HCT116 (cell line): Measurements from ENCODE around the gene EFCAB8. TPM values are rescaled to one million over a fixed set of nuclear protein-coding genes. Genes with fewer than 3 reads are reported as not detected.

Experiments used
- ATAC-seq: fragments of 200-7000 bp; cut with Tn5 transposase; 2 replicates; pipeline ENCODE4 v1.9.1; 2020; ENCODE audit warnings: mild to moderate bottlenecking, moderate library complexity
- BruUV-seq: library from RNA; stranded (reverse); fragments of 400-500 nt; replicated peaks from 2 replicates; lab custom pipeline; 2021; lab: Mats Ljungman, UMichigan
- CTCF ChIA-PET: fragments of 300-600 bp; sonication (Branson Sonifier 250); formaldehyde crosslinking; loops from one replicate; lab custom pipeline; 2021; ENCODE audit warnings: antibody characterized with exemption; lab: Charles Lee
- POLR2A ChIA-PET: fragments of 300-600, 350-600 bp; sonication (Branson Sonifier 250); formaldehyde crosslinking; loops from one replicate; lab custom pipeline; 2021; ENCODE audit warnings: antibody characterized with exemption; lab: Charles Lee
- RAD21 ChIA-PET, 2 experiments: fragments of 300-600 bp; sonication (Branson Sonifier 250); formaldehyde crosslinking; loops; one replicate each; lab custom pipeline; 2023; ENCODE audit warnings: low total read pairs in 2 of 2; ENCODE audit not compliant: uncharacterized antibody in 2 of 2, unreplicated experiment in 2 of 2, low non-redundant PET in 1 of 2; lab: Charles Lee
- DNase-seq: peaks from one replicate; pipeline ENCODE4 v3.0.0-alpha.2; 2010; ENCODE audit warnings: low read depth, low spot score
- H2AFZ ChIP-seq: fragments of 200-600 bp; shearing (Covaris generic), sonication (generic); 2 replicates; pipeline ENCODE4 v1.6.1; 2017; ENCODE audit warnings: low read depth, mixed run types, mixed read lengths, antibody characterized with exemption, low read length; ENCODE audit not compliant: poor library complexity, severe bottlenecking
- H3K27ac ChIP-seq: 2 replicates; pipeline ENCODE4 v1.5.1; 2012; ENCODE audit warnings: low read depth, low read length
- H3K27me3 ChIP-seq: fragments of 200-600 bp; sonication (generic); 2 replicates; pipeline ENCODE4 v1.6.1; 2016; ENCODE audit warnings: mixed run types, low read length, mixed read lengths; ENCODE audit not compliant: insufficient read depth
- H3K36me3 ChIP-seq, 2 experiments: fragments of 200-500 bp in 1 of 2; fragments of 200-600 bp in 1 of 2; sonication (Bioruptor generic) in 1 of 2; sonication (generic) in 1 of 2; 2 replicates each; pipeline versions ENCODE4 v1.5.1 to v1.6.1; 2014 to 2016; ENCODE audit warnings: low read length in 2 of 2, inconsistent platforms in 1 of 2, mixed read lengths in 1 of 2, mixed run types in 1 of 2; ENCODE audit not compliant: insufficient read depth in 2 of 2, control insufficient read depth in 1 of 2
- H3K4me1 ChIP-seq, 2 experiments: fragments of 200-600 bp in 1 of 2; sonication (generic) in 1 of 2; 2 replicates each; pipeline versions ENCODE4 v1.5.1 to v1.6.1; 2012 to 2017; ENCODE audit warnings: low read length in 2 of 2, inconsistent platforms in 1 of 2, mild to moderate bottlenecking in 1 of 2, mixed read lengths in 1 of 2, mixed run types in 1 of 2, moderate library complexity in 1 of 2; ENCODE audit not compliant: insufficient read depth in 2 of 2, control insufficient read depth in 1 of 2
- H3K4me2 ChIP-seq: fragments of 200-600 bp; sonication (generic); 2 replicates; pipeline ENCODE4 v1.6.1; 2017; ENCODE audit warnings: mixed run types, low read length, mixed read lengths
- H3K4me3 ChIP-seq, 2 experiments: fragments of 200-600 bp in 1 of 2; sonication (generic) in 1 of 2; replicated peaks in 1 of 2; 2 replicates each; pipeline ENCODE4 v1.5.1; 2011 to 2016; ENCODE audit warnings: low read length in 2 of 2, control low read depth in 1 of 2, low read depth in 1 of 2, mild to moderate bottlenecking in 1 of 2, mixed read lengths in 1 of 2, mixed run types in 1 of 2
- H3K79me2 ChIP-seq: fragments of 200-600 bp; sonication (generic); 2 replicates; pipeline ENCODE4 v1.6.1; 2017; ENCODE audit warnings: mild to moderate bottlenecking, mixed run types, low read length, moderate library complexity, mixed read lengths; ENCODE audit not compliant: insufficient read depth
- H3K9ac ChIP-seq: fragments of 200-600 bp; sonication (generic); 2 replicates; pipeline ENCODE4 v1.6.1; 2016; ENCODE audit warnings: low read length, mixed read lengths
- H3K9me2 ChIP-seq: fragments of 200-600 bp; sonication (generic), shearing (Covaris generic); 2 replicates; pipeline ENCODE4 v1.6.1; 2017; ENCODE audit warnings: mixed run types, mild to moderate bottlenecking, moderate library complexity; ENCODE audit not compliant: insufficient read depth
- H3K9me3 ChIP-seq, 2 experiments: fragments of 200-500 bp in 1 of 2; fragments of 200-600 bp in 1 of 2; sonication (Bioruptor generic) in 1 of 2; sonication (generic) in 1 of 2; 2 replicates each; pipeline ENCODE4 v1.6.1; 2014 to 2017; ENCODE audit warnings: low read length in 2 of 2, mixed read lengths in 2 of 2, inconsistent platforms in 1 of 2, low read depth in 1 of 2, mild to moderate bottlenecking in 1 of 2, mixed run types in 1 of 2, moderate library complexity in 1 of 2; ENCODE audit not compliant: control insufficient read depth in 1 of 2, insufficient read depth in 1 of 2
- H4K20me1 ChIP-seq: fragments of 200-600 bp; sonication (generic), shearing (Covaris generic); 2 replicates; pipeline ENCODE4 v1.6.1; 2017; ENCODE audit warnings: mixed run types, mild to moderate bottlenecking, moderate library complexity; ENCODE audit not compliant: insufficient read depth
- EGR1 ChIP-seq: IDR thresholded peaks from 2 replicates; pipeline ENCODE4 v1.6.1; 2012; ENCODE audit warnings: low read depth
- EZH2phosphoT487 ChIP-seq: fragments of 200-600 bp; IDR thresholded peaks from 2 replicates; pipeline ENCODE4 v1.6.1; 2018; ENCODE audit warnings: antibody characterized with exemption, borderline replicate concordance
- JUND ChIP-seq: IDR thresholded peaks from 2 replicates; pipeline ENCODE4 v1.6.1; 2012
- SP1 ChIP-seq: IDR thresholded peaks from 2 replicates; pipeline ENCODE4 v1.6.1; 2012; ENCODE audit warnings: low read depth
- intact Hi-C: fragments of 100-400 bp; cut with micrococcal nuclease; formaldehyde crosslinking; loops from 2 replicates; pipeline ENCODE4 v1.10.0; 2022
- total RNA-seq: library from RNA; stranded (reverse); gene quantifications from one replicate; pipeline ENCODE4 v1.2.1, GENCODE V29; 2021; ENCODE audit not compliant: unreplicated experiment
- TF ChIP-seq, protein P1 (sequence below): IDR thresholded peaks from 2 replicates; pipeline ENCODE4 v1.6.1; 2012
- TF ChIP-seq, protein P2 (sequence below): IDR thresholded peaks from 2 replicates; pipeline ENCODE4 v1.6.1; 2012; ENCODE audit warnings: low read depth
- TF ChIP-seq, protein P3 (sequence below): IDR thresholded peaks from 2 replicates; pipeline ENCODE4 v1.6.1; 2012
- TF ChIP-seq, protein P4 (sequence below): IDR thresholded peaks from 2 replicates; pipeline ENCODE4 v1.6.1; 2011; ENCODE audit warnings: mild to moderate bottlenecking, low read length, moderate library complexity; ENCODE audit not compliant: insufficient replicate concordance; ENCODE audit errors: extremely low read depth

EFCAB8 gene
- total RNA-seq, 1 experiment from 2014 or later, result 0.42 TPM

DNA sequence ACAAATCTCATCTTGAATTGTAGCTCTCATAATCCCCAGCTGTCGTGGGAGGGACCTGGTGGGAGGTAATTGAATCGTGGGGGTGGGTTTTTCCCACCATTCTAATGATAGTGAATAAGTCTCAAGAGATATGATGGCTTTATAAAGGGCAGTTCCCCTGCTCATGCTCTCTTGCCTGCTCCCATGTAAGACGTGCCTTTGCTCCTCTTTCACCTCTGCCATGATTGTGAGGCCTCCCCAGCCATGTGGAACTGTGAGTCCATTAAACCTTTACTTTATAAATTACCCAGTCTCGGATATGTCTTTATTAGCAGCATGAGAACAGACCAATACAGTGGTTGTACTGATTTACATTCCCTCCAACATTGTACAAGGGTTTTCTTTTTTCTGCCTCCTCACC lies 75.9 kb downstream of the EFCAB8 start (continued):
- TF ChIP-seq, protein P1, sequence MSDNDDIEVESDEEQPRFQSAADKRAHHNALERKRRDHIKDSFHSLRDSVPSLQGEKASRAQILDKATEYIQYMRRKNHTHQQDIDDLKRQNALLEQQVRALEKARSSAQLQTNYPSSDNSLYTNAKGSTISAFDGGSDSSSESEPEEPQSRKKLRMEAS, result no peak
- TF ChIP-seq EGR1, result no peak

DNA sequence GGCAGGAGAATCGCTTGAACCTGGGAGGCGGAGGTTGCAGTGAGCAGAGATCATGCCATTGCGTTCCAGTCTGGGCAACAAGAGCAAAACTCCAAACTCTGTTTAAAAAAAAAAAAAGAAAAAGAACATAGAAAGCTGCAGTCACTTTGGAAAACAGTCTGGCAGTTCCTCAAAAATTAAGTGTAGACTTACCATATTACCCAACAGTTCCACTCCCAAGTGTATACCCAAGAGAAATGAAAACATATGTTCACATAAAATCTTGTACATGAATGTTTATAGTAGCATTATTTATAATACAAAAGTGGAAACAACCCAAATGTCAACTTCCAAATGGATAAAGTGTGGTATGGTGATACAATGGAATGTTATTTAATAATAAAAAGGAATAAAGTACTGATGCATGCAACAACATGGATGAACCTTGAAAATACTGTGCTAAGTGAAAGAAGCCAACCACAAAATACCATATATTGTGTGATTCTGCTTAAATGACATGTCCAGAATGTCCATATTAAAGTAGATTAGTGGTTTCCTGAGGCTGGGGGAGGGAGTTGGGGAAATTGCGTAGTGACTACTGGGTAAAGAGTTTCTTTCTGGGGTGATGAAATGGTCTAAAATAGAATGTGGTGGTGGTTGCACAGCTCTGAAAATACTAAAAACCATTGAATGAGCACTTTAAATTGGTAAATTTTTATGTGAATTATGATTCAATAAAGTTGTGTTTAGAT lies 82.6 kb downstream of the EFCAB8 start:
- ChIA-PET CTCF (no interaction called here), POLR2A (no interaction called here), RAD21 (no interaction called here)
- DNase-seq (no peak), ATAC-seq (no peak)
- Histone ChIP-seq H4K20me1 (no peaks in the 10 kb centered on the region), H3K4me2 (no peak overlapping the region), H3K27ac (no peak overlapping the region), H3K36me3 (no peaks in the 10 kb centered on the region), H3K9me3 (no peaks in the 10 kb centered on the region), H3K4me3 (no peak overlapping the region), H3K27me3 (no peaks in the 10 kb centered on the region), H3K9me2 (no peaks in the 10 kb centered on the region), H3K79me2 (no peaks in the 10 kb centered on the region), H2AFZ (no peak overlapping the region), H3K4me1 (no peaks in the 10 kb centered on the region), H3K9ac (no peak overlapping the region)
- TF ChIP-seq, protein P2, sequence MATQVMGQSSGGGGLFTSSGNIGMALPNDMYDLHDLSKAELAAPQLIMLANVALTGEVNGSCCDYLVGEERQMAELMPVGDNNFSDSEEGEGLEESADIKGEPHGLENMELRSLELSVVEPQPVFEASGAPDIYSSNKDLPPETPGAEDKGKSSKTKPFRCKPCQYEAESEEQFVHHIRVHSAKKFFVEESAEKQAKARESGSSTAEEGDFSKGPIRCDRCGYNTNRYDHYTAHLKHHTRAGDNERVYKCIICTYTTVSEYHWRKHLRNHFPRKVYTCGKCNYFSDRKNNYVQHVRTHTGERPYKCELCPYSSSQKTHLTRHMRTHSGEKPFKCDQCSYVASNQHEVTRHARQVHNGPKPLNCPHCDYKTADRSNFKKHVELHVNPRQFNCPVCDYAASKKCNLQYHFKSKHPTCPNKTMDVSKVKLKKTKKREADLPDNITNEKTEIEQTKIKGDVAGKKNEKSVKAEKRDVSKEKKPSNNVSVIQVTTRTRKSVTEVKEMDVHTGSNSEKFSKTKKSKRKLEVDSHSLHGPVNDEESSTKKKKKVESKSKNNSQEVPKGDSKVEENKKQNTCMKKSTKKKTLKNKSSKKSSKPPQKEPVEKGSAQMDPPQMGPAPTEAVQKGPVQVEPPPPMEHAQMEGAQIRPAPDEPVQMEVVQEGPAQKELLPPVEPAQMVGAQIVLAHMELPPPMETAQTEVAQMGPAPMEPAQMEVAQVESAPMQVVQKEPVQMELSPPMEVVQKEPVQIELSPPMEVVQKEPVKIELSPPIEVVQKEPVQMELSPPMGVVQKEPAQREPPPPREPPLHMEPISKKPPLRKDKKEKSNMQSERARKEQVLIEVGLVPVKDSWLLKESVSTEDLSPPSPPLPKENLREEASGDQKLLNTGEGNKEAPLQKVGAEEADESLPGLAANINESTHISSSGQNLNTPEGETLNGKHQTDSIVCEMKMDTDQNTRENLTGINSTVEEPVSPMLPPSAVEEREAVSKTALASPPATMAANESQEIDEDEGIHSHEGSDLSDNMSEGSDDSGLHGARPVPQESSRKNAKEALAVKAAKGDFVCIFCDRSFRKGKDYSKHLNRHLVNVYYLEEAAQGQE, result no peak
- TF ChIP-seq EZH2phosphoT487 (no peak), SP1 (no peak), JUND (no peak)
- TF ChIP-seq, protein P3, sequence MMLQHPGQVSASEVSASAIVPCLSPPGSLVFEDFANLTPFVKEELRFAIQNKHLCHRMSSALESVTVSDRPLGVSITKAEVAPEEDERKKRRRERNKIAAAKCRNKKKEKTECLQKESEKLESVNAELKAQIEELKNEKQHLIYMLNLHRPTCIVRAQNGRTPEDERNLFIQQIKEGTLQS, result no peak
- TF ChIP-seq, protein P4, sequence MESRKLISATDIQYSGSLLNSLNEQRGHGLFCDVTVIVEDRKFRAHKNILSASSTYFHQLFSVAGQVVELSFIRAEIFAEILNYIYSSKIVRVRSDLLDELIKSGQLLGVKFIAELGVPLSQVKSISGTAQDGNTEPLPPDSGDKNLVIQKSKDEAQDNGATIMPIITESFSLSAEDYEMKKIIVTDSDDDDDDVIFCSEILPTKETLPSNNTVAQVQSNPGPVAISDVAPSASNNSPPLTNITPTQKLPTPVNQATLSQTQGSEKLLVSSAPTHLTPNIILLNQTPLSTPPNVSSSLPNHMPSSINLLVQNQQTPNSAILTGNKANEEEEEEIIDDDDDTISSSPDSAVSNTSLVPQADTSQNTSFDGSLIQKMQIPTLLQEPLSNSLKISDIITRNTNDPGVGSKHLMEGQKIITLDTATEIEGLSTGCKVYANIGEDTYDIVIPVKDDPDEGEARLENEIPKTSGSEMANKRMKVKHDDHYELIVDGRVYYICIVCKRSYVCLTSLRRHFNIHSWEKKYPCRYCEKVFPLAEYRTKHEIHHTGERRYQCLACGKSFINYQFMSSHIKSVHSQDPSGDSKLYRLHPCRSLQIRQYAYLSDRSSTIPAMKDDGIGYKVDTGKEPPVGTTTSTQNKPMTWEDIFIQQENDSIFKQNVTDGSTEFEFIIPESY, result no peak
- intact Hi-C loops, result no loop called here
- no TSS peak for BruUV-seq
